Measurements from ENCODE around the gene DZIP3. TPM values are rescaled to one million over a fixed set of nuclear protein-coding genes. Genes with fewer than 3 reads are reported as not detected.

The DZIP3 gene
- total RNA-seq, 1 experiment from 2014 or later, result 20.9 TPM

DNA sequence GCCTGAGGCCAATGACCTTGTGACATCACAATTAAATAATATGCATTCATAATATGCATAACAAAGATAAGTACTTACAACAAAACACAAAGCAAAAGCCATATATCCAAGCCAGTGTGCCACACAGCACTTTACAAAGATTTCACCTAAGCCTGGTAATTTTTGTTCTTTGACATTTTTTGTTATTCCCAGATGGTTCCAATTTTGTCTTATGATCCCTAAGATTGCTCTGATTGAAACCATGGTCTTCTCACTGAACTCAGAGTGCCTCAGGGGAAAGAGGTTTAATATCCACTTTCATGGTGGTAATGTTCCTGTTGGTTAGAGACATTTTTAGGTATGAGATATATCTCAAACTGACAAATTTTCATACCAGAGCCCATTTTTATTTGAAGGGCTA lies 138.6 kb downstream of the DZIP3 start:
- ChIA-PET POLR2A (no interaction called here), CTCF (interaction anchor here (0.6 kb wide), 1 partner anchor 550 kb away, joined by 3 read pairs; no protein-coding TSS in a partner anchor)
- TF ChIP-seq, protein P1, sequence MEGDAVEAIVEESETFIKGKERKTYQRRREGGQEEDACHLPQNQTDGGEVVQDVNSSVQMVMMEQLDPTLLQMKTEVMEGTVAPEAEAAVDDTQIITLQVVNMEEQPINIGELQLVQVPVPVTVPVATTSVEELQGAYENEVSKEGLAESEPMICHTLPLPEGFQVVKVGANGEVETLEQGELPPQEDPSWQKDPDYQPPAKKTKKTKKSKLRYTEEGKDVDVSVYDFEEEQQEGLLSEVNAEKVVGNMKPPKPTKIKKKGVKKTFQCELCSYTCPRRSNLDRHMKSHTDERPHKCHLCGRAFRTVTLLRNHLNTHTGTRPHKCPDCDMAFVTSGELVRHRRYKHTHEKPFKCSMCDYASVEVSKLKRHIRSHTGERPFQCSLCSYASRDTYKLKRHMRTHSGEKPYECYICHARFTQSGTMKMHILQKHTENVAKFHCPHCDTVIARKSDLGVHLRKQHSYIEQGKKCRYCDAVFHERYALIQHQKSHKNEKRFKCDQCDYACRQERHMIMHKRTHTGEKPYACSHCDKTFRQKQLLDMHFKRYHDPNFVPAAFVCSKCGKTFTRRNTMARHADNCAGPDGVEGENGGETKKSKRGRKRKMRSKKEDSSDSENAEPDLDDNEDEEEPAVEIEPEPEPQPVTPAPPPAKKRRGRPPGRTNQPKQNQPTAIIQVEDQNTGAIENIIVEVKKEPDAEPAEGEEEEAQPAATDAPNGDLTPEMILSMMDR (IDR thresholded peaks at IDR 0.05; ENCODE audit: insufficient read depth in 1 of 2, low read depth in 1 of 2, low read length in 1 of 2, severe bottlenecking in 1 of 2, unreplicated experiment in 1 of 2), result no peak
- intact Hi-C loops (cut with micrococcal nuclease; ENCODE audit: unreplicated experiment), result no loop called here
- BruUV-seq (replicated peaks), result no TSS peak
- Histone ChIP-seq H3K4me1 (no peaks in the 10 kb centered on the region), H3K9me3 (no peaks in the 10 kb centered on the region), H3K36me3 (ENCODE audit: control insufficient read depth, insufficient read depth, low read length) (no peaks in the 10 kb centered on the region), H3K27me3 (replicated peaks; ENCODE audit: control insufficient read depth, insufficient read depth, low read length) (no peaks in the 10 kb centered on the region; the same call in 1 of the 2 replicates), H3K4me3 (ENCODE audit: low read depth, low read length) (no peak overlapping the region)
- Mint-ChIP-seq H3K27me3 (ENCODE audit: insufficient read depth, unreplicated experiment) (peaks cover 4% of the 10 kb centered on the region), H3K9me3 (ENCODE audit: unreplicated experiment) (no peaks in the 10 kb centered on the region), H3K27ac (ENCODE audit: unreplicated experiment) (no peak overlapping the region), H3K4me1 (ENCODE audit: low read depth, unreplicated experiment) (no peaks in the 10 kb centered on the region), H3K4me3 (ENCODE audit: unreplicated experiment) (no peak overlapping the region), H3K36me3 (ENCODE audit: insufficient read depth, unreplicated experiment) (no peaks in the 10 kb centered on the region)
- no peak for DNase-seq

- H3K4me1 Mint-ChIP-seq (ENCODE audit: low read depth, unreplicated experiment), result no peaks in the 10 kb centered on the region
Measured at GRCh38 chr3:108728934-108729333, 139.4 kb downstream of the DZIP3 start.

GRCh38 chr3:108736821-108737220 lies 147.3 kb downstream of the DZIP3 start:
- Histone ChIP-seq H3K27me3 (replicated peaks; ENCODE audit: control insufficient read depth, insufficient read depth, low read length) (no peaks in the 10 kb centered on the region), H3K9me3 (no peaks in the 10 kb centered on the region), H3K4me1 (no peaks in the 10 kb centered on the region), H3K4me3 (ENCODE audit: low read depth, low read length) (no peak overlapping the region), H3K36me3 (ENCODE audit: control insufficient read depth, insufficient read depth, low read length) (no peaks in the 10 kb centered on the region)
- intact Hi-C loops (cut with micrococcal nuclease; ENCODE audit: unreplicated experiment), result no loop called here
- peaks cover 6% of the 10 kb centered on the region for H3K27me3 Mint-ChIP-seq (ENCODE audit: insufficient read depth, unreplicated experiment)
- no peaks in the 10 kb centered on the region for H3K9me3 Mint-ChIP-seq (ENCODE audit: unreplicated experiment)
- CTCF ChIA-PET, result no interaction called here
- H3K4me1 Mint-ChIP-seq (ENCODE audit: low read depth, unreplicated experiment), result no peaks in the 10 kb centered on the region
- no peak for DNase-seq
- H3K4me3 Mint-ChIP-seq (ENCODE audit: unreplicated experiment), result no peak overlapping the region
- H3K27ac Mint-ChIP-seq (ENCODE audit: unreplicated experiment), result no peak overlapping the region
- BruUV-seq (replicated peaks), result no TSS peak
- POLR2A ChIA-PET, result no interaction called here
- TF ChIP-seq, protein P1 (IDR thresholded peaks at IDR 0.05; ENCODE audit: insufficient read depth in 1 of 2, low read depth in 1 of 2, low read length in 1 of 2, severe bottlenecking in 1 of 2, unreplicated experiment in 1 of 2), result no peak
- no peaks in the 10 kb centered on the region for H3K36me3 Mint-ChIP-seq (ENCODE audit: insufficient read depth, unreplicated experiment)

More at GRCh38 chr3:108728934-108729333, 139.4 kb downstream of the DZIP3 start:
- Histone ChIP-seq H3K9me3 (no peaks in the 10 kb centered on the region), H3K4me3 (ENCODE audit: low read depth, low read length) (no peak overlapping the region), H3K27me3 (replicated peaks; ENCODE audit: control insufficient read depth, insufficient read depth, low read length) (no peaks in the 10 kb centered on the region; the same call in 1 of the 2 replicates), H3K4me1 (no peaks in the 10 kb centered on the region), H3K36me3 (ENCODE audit: control insufficient read depth, insufficient read depth, low read length) (no peaks in the 10 kb centered on the region)
- no TSS peak for BruUV-seq (replicated peaks)
- TF ChIP-seq, protein P1 (IDR thresholded peaks at IDR 0.05; ENCODE audit: insufficient read depth in 1 of 2, low read depth in 1 of 2, low read length in 1 of 2, severe bottlenecking in 1 of 2, unreplicated experiment in 1 of 2), result no peak
- Mint-ChIP-seq H3K27me3 (ENCODE audit: insufficient read depth, unreplicated experiment) (peaks cover 4% of the 10 kb centered on the region), H3K36me3 (ENCODE audit: insufficient read depth, unreplicated experiment) (no peaks in the 10 kb centered on the region), H3K4me3 (ENCODE audit: unreplicated experiment) (no peak overlapping the region), H3K9me3 (ENCODE audit: unreplicated experiment) (no peaks in the 10 kb centered on the region), H3K27ac (ENCODE audit: unreplicated experiment) (no peak overlapping the region)
- intact Hi-C loops (cut with micrococcal nuclease; ENCODE audit: unreplicated experiment), result no loop called here
- ChIA-PET POLR2A (no interaction called here), CTCF (no interaction called here)
- DNase-seq, result no peak
